T-cell (primary cell): ENCODE results near the gene LRRTM4. TPM values are rescaled to one million over a fixed set of nuclear protein-coding genes. Genes with fewer than 3 reads are reported as not detected.
"Not testable (repeated sequence)": the region's sequence is repeated elsewhere in the genome, so short reads cannot be mapped to it uniquely, and the experiment has no call there.

Experiments used
- ATAC-seq, 4 experiments: fragments of 200-7000 bp in 3 of 4; fragments of 150-1000 bp in 1 of 4; cut with Tn5 transposase; replicated peaks in 1 of 4; 1 replicate in 3 of 4; 2 replicates in 1 of 4; pipeline ENCODE4 v1.10.0; 2021; ENCODE audit warnings: moderate library complexity in 3 of 4, mild to moderate bottlenecking in 2 of 4, moderate number of reproducible peaks in 1 of 4
- CTCF ChIA-PET, 2 donors: fragments of 300-600 bp; sonication (Branson Sonifier 250); formaldehyde crosslinking; loops; one replicate each; lab custom pipeline; 2022; ENCODE audit warnings: antibody characterized with exemption in 2 of 2; lab: Charles Lee
- POLR2A ChIA-PET, 2 donors: fragments of 300-600 bp; sonication (Branson Sonifier 250); formaldehyde crosslinking; loops; one replicate each; lab custom pipeline; 2022; ENCODE audit warnings: antibody characterized with exemption in 2 of 2; lab: Charles Lee
- DNase-seq, 35 experiments: peaks; one replicate each; pipeline versions ENCODE4 v3.0.0 to v3.0.0-alpha.2; 2013 to 2023
- H3K27ac ChIP-seq: one replicate; pipeline ENCODE4 v1.5.1; 2013; ENCODE audit warnings: low read length
- H3K27me3 ChIP-seq, 2 experiments: replicated peaks in 1 of 2; 1 replicate in 1 of 2; 2 replicates in 1 of 2; pipeline versions ENCODE4 v1.6.1 to v1.7.0; 2013; ENCODE audit warnings: low read length in 1 of 2, mixed read lengths in 1 of 2; ENCODE audit not compliant: control insufficient read depth in 2 of 2, insufficient read depth in 2 of 2; ENCODE audit errors: extremely low read depth in 1 of 2
- H3K36me3 ChIP-seq, 2 donors: 1 replicate in 1 of 2; 2 replicates in 1 of 2; pipeline versions ENCODE4 v1.6.1 to v1.7.0; 2013; ENCODE audit warnings: low read length in 1 of 2; ENCODE audit not compliant: control insufficient read depth in 2 of 2, insufficient read depth in 1 of 2; ENCODE audit errors: extremely low read depth in 1 of 2
- H3K4me1 ChIP-seq, 2 experiments: 1 replicate in 1 of 2; 2 replicates in 1 of 2; pipeline versions ENCODE4 v1.6.1 to v1.7.0; 2013; ENCODE audit warnings: low read length in 2 of 2, mixed read lengths in 1 of 2; ENCODE audit not compliant: insufficient read depth in 2 of 2, control insufficient read depth in 1 of 2; ENCODE audit errors: extremely low read depth in 1 of 2
- H3K4me3 ChIP-seq, 2 donors: 1 replicate in 1 of 2; 2 replicates in 1 of 2; pipeline versions ENCODE4 v1.5.1 to v1.7.0; 2013; ENCODE audit warnings: mild to moderate bottlenecking in 2 of 2, low read length in 1 of 2, moderate library complexity in 1 of 2; ENCODE audit not compliant: control insufficient read depth in 1 of 2; ENCODE audit errors: extremely low read depth in 1 of 2
- H3K9me3 ChIP-seq: 2 replicates; pipeline ENCODE4 v1.7.0; 2013
- H3K27ac Mint-ChIP-seq, 2 donors: one replicate each; pipeline ENCODE4 v1.8.0; 2020 to 2021; ENCODE audit warnings: mild to moderate bottlenecking in 2 of 2, mixed read lengths in 2 of 2
- H3K27me3 Mint-ChIP-seq, 2 donors: one replicate each; pipeline ENCODE4 v1.8.0; 2021 to 2022; ENCODE audit warnings: mixed read lengths in 2 of 2
- H3K36me3 Mint-ChIP-seq: one replicate; pipeline ENCODE4 v1.8.0; 2021; ENCODE audit warnings: mixed read lengths
- H3K4me1 Mint-ChIP-seq, 3 donors: one replicate each; pipeline ENCODE4 v1.8.0; 2020 to 2022; ENCODE audit warnings: mixed read lengths in 3 of 3, mild to moderate bottlenecking in 1 of 3
- H3K4me3 Mint-ChIP-seq, 3 donors: one replicate each; pipeline ENCODE4 v1.8.0; 2020 to 2022; ENCODE audit warnings: mild to moderate bottlenecking in 3 of 3, mixed read lengths in 3 of 3, moderate library complexity in 3 of 3
- H3K9me3 Mint-ChIP-seq, 3 donors: one replicate each; pipeline ENCODE4 v1.8.0; 2020 to 2022; ENCODE audit warnings: mixed read lengths in 3 of 3
- WGBS: methylation state at CpG from one replicate; pipeline ENCODE4 v1.1.5; 2013; ENCODE audit warnings: missing lambda C conversion rate; ENCODE audit not compliant: insufficient coverage; 5-methylcytosine and 5-hydroxymethylcytosine counted together
- total RNA-seq, 35 experiments: library from RNA in 6 of 35; stranded (reverse) in 6 of 35; fragments of 120-200 nt in 1 of 35; gene quantifications; one replicate each; pipeline versions ENCODE4 v1.2.1 to v1.2.4 and lab custom pipeline; 2013 to 2026

Gene LRRTM4
- total RNA-seq, 5 donors from 2014 or later (not counting 1 experiment from before 2014, with no cell fraction given), result not detected

DNA sequence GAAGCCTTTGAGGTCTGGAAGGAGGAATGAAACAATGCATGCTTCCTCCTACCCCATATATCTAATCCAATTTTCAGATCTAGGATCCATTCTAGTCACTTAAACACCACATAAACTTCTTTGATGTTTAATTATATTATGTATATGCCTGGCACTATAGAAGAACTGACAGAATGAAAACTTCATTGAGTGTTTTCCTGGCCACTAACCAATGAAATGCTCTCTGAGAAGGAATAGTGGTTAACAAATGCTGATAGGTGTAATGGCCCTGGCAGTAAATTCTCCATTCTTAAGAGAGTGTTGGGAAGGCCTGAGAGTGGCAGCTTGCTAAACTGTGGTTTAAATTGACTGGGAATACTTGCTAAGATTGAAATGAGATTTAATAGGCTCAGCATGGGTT, 710.0 kb downstream of the LRRTM4 start:
- DNase-seq (no peak), ATAC-seq (no peak)
- no peaks in the 10 kb centered on the region for H3K4me1 Mint-ChIP-seq
- ChIA-PET POLR2A (no interaction called here), CTCF (no interaction called here)
- Histone ChIP-seq H3K27ac (no peak overlapping the region), H3K36me3 (no peaks in the 10 kb centered on the region), H3K4me1 (no peaks in the 10 kb centered on the region), H3K4me3 (no peak overlapping the region), H3K27me3 (no peaks in the 10 kb centered on the region), H3K9me3 (no peaks in the 10 kb centered on the region)
- no peaks in the 10 kb centered on the region for H3K36me3 Mint-ChIP-seq
- no peak overlapping the region for H3K4me3 Mint-ChIP-seq
- no peaks in the 10 kb centered on the region for H3K27me3 Mint-ChIP-seq
- peaks cover 9 to 21% (median 17%) of the 10 kb centered on the region in 3 donors for H3K9me3 Mint-ChIP-seq
- H3K27ac Mint-ChIP-seq, result no peak overlapping the region

DNA sequence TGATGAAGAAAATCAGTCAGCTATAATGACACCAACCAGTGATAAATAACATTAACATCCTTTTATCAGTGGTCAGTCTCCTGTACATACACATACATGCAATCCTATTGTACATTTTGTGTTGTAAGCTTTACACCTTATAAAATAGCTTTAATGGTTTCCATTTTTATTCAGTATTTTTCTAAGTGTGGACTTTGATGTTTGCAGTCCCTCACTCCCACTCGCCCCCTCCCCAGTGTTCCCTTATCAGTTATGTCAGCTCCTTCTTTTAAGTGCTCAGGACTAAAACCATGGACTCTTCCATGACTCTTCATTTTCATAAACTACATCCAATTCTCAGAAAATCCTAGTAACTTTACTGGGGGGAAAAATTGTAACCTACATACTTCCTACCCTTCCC, 713.0 kb downstream of the LRRTM4 start:
- ATAC-seq, result no peak
- Histone ChIP-seq H3K27ac (no peak overlapping the region), H3K27me3 (no peaks in the 10 kb centered on the region), H3K36me3 (no peaks in the 10 kb centered on the region), H3K4me3 (no peak overlapping the region), H3K4me1 (no peaks in the 10 kb centered on the region), H3K9me3 (no peaks in the 10 kb centered on the region)
- ChIA-PET POLR2A (no interaction called here), CTCF (interaction anchor here in 1 of 2 donors (0.6 kb wide), 1 partner anchor 1796 kb away, joined by 3 read pairs; no protein-coding TSS in a partner anchor)
- Mint-ChIP-seq H3K27me3 (no peaks in the 10 kb centered on the region), H3K9me3 (peaks cover 9 to 29% (median 20%) of the 10 kb centered on the region in 3 donors), H3K4me3 (no peak overlapping the region), H3K4me1 (no peaks in the 10 kb centered on the region), H3K27ac (no peak overlapping the region), H3K36me3 (no peaks in the 10 kb centered on the region)
- no peak for DNase-seq
- WGBS, result no CpG with 5 or more reads among the region's 1 CpG

- Histone ChIP-seq H3K4me3 (no peak overlapping the region), H3K27me3 (no peaks in the 10 kb centered on the region), H3K9me3 (no peaks in the 10 kb centered on the region), H3K27ac (no peak overlapping the region), H3K4me1 (no peaks in the 10 kb centered on the region), H3K36me3 (no peaks in the 10 kb centered on the region)
- ATAC-seq (no peak), DNase-seq (no peak)
- Mint-ChIP-seq H3K36me3 (no peaks in the 10 kb centered on the region), H3K27me3 (no peaks in the 10 kb centered on the region), H3K9me3 (peaks cover 9 to 29% (median 22%) of the 10 kb centered on the region in 3 donors), H3K27ac (no peak overlapping the region), H3K4me3 (no peak overlapping the region), H3K4me1 (no peaks in the 10 kb centered on the region)
- WGBS, result no CpG with 5 or more reads among the region's 1 CpG
- ChIA-PET POLR2A (no interaction called here), CTCF (interaction anchor here in 1 of 2 donors (0.6 kb wide), 1 partner anchor 1796 kb away, joined by 3 read pairs; no protein-coding TSS in a partner anchor)
Observed at GRCh38 chr2:76808732-76809131, 713.4 kb downstream of the LRRTM4 start.

- CTCF ChIA-PET, result no interaction called here
- Histone ChIP-seq H3K4me3 (no peak overlapping the region), H3K27me3 (no peaks in the 10 kb centered on the region), H3K36me3 (no peaks in the 10 kb centered on the region), H3K9me3 (no peaks in the 10 kb centered on the region), H3K4me1 (no peaks in the 10 kb centered on the region), H3K27ac (no peak overlapping the region)
- Mint-ChIP-seq H3K4me1 (no peaks in the 10 kb centered on the region), H3K4me3 (no peak overlapping the region), H3K27me3 (no peaks in the 10 kb centered on the region), H3K9me3 (peaks cover 9 to 25% (median 17%) of the 10 kb centered on the region in 3 donors), H3K27ac (no peak overlapping the region), H3K36me3 (no peaks in the 10 kb centered on the region)
- ATAC-seq (no peak), DNase-seq (no peak)
- 60% methylated on average over 1 of the region's 4 CpGs for WGBS
- POLR2A ChIA-PET, result interaction anchor here in 1 of 2 donors (0.5 kb wide), 1 partner anchor 309 kb away, joined by 3 read pairs; no protein-coding TSS in a partner anchor
Observed at GRCh38 chr2:76793647-76794334, 728.4 kb downstream of the LRRTM4 start.

GRCh38 chr2:76781313-76781712, 740.9 kb downstream of the LRRTM4 start:
- H3K4me3 Mint-ChIP-seq, H3K4me1 ChIP-seq, H3K9me3 ChIP-seq, POLR2A ChIA-PET, H3K4me1 Mint-ChIP-seq, H3K27ac Mint-ChIP-seq, H3K27me3 Mint-ChIP-seq, H3K36me3 Mint-ChIP-seq, H3K27ac ChIP-seq, DNase-seq, CTCF ChIA-PET, ATAC-seq, H3K27me3 ChIP-seq, H3K36me3 ChIP-seq, H3K4me3 ChIP-seq: not testable (repeated sequence)
- 93% methylated on average over 19 of the region's 22 CpGs for WGBS
- H3K9me3 Mint-ChIP-seq, result peaks cover 3 to 12% (median 11%) of the 10 kb centered on the region in 3 donors

GRCh38 chr2:76763276-76763675, 758.9 kb downstream of the LRRTM4 start:
- ChIA-PET CTCF (no interaction called here), POLR2A (no interaction called here)
- no peaks in the 10 kb centered on the region for H3K9me3 ChIP-seq
- Mint-ChIP-seq H3K4me3 (no peak overlapping the region), H3K27me3 (no peaks in the 10 kb centered on the region), H3K4me1 (no peaks in the 10 kb centered on the region), H3K27ac (no peak overlapping the region), H3K36me3 (no peaks in the 10 kb centered on the region), H3K9me3 (peaks cover 7 to 35% (median 27%) of the 10 kb centered on the region in 3 donors)
- no peak for ATAC-seq
- no peak overlapping the region for H3K4me3 ChIP-seq
- 79% methylated on average over 2 of the region's 2 CpGs for WGBS
- H3K36me3 ChIP-seq, result no peaks in the 10 kb centered on the region
- no peaks in the 10 kb centered on the region for H3K27me3 ChIP-seq
- no peak for DNase-seq
- H3K4me1 ChIP-seq, result no peaks in the 10 kb centered on the region
- no peak overlapping the region for H3K27ac ChIP-seq
